HG03575 (cell line): ENCODE data around the gene SMPD4.
"Not testable (repeated sequence)": the region's sequence is repeated elsewhere in the genome, so short reads cannot be mapped to it uniquely, and the experiment has no call there.

Source experiments
- ATAC-seq: cut with Tn5 transposase; IDR thresholded peaks from one replicate; pipeline ENCODE4 v1.9.1; 2021; ENCODE audit not compliant: unreplicated experiment, insufficient number of reproducible peaks, low FRiP score; ENCODE audit errors: extremely low read depth

SMPD4 gene, protein sequence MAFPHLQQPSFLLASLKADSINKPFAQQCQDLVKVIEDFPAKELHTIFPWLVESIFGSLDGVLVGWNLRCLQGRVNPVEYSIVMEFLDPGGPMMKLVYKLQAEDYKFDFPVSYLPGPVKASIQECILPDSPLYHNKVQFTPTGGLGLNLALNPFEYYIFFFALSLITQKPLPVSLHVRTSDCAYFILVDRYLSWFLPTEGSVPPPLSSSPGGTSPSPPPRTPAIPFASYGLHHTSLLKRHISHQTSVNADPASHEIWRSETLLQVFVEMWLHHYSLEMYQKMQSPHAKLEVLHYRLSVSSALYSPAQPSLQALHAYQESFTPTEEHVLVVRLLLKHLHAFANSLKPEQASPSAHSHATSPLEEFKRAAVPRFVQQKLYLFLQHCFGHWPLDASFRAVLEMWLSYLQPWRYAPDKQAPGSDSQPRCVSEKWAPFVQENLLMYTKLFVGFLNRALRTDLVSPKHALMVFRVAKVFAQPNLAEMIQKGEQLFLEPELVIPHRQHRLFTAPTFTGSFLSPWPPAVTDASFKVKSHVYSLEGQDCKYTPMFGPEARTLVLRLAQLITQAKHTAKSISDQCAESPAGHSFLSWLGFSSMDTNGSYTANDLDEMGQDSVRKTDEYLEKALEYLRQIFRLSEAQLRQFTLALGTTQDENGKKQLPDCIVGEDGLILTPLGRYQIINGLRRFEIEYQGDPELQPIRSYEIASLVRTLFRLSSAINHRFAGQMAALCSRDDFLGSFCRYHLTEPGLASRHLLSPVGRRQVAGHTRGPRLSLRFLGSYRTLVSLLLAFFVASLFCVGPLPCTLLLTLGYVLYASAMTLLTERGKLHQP

DNA sequence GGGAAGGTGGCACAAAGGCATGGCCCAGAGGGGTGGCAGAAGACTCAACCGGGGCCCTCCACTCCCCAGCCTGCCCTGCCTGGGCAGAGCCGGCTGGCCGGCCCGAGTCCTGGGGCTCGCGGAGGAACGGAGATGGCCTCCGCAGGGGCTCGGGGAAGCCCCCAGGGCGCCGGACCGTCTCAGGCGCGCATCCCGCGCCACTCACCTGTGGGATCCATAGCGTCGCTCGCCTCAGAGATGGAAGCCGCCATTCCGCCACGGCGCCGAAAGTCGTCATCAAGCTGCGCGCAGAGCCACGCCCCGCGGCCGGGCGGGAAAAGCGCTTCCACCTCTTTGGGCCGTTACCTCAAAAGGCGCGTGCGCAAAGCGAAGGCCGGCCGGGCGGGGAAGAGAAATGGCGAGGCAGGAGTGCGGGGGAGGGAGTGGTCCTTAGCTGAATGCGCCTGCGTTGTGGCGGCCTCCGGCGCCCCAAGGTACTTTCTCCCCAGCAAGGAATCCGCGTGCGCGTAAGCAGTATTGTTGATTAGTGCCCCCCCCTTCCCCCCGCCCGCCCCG lies at the start of gene SMPD4:
SMPD4 (minus strand) TSS at position 278 of the 555 bp plus-strand sequence. CDS start 5,010 bp downstream, outside the sequence.
- peak; percentile 29 for ATAC-seq

DNA sequence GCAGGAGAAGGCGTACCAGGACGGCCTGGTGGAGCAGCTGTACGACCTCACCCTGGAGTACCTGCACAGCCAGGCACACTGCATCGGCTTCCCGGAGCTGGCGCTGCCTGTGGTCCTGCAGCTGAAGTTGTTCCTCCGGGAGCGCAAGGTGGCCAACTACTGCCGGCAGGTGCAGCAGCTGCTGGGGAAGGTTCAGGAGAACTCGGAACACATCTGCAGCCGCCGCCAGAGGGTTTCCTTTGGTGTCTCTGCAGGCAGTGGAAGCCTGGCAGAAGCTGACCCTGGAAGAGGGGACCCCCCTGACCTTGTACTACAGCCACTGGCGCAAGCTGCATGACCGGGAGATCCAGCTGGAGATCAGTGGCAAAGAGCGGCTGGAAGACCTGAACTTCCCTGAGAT lies 49.5 kb upstream of the SMPD4 start:
- not testable (repeated sequence) for ATAC-seq

DNA sequence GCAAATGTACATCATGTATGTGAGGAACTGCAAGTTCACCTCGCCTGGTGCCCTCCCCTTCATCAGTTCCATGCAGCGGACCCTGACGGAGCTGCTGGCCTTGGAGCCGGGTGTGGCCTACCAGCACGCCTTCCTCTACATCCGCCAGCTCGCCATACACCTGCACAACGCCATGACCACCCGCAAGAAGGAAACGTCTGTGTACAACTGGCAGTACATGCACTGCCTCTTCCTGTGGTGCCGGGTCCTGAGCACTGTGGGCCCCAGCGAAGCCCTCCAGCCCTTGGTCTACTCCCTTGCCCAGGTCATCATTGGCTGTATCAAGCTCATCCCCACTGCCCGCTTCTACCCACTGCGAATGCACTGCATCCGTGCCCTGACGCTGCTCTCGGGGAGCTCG lies 49.0 kb upstream of the SMPD4 start:
- ATAC-seq: not testable (repeated sequence)

DNA sequence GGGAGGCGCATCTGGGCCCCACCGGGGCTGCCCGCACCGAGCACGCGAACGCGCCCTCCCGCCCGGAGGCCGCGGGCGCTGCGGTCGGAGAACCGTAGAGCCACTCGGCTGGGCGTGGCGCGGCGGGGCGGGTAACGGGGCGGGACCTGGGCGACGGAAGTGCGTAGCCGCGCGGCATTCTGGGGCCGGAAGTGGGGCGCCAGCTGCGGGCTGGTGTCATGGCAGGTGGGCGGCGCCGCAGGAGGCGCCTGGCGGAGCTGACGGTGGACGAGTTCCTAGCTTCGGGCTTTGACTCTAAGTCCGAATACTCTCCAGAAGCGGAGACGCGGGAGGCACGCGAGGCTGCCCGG lies 47.7 kb upstream of the SMPD4 start:
- not testable (repeated sequence) for ATAC-seq

DNA sequence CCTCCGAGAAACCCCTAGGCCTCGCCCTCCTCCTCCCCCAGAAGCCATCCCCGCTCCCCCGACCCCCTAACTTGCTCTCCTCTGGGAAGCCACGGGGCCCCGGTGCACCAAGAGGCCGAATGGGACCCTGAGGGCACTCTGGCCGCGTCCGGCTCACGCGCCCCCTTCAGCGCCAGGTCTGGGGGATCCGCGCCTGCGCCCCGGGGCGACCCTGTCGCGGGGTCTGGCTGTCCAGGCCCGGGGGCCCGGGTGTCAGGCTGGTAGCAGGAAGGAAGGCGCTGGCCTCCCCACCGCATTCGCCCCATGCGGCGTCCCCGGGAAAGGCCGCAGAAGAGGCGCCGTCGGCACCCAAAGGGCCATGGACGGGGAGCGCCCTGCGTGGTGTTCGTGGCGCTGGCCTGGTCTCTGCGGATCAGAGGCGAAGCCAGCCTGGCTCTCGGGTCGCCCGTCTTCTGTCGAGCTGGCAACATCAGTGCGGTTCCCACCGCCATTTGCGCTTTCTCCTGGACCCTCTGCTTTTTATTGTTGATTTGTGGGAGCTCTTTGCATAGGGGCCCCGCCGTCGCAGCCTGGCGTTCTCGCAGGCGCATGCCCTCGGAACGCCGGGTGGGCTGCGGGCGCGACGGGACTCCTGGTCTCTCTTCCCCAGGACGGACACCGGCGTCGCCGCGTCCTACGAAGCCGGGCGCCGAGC lies 47.2 kb upstream of the SMPD4 start:
- ATAC-seq: not testable (repeated sequence)

DNA sequence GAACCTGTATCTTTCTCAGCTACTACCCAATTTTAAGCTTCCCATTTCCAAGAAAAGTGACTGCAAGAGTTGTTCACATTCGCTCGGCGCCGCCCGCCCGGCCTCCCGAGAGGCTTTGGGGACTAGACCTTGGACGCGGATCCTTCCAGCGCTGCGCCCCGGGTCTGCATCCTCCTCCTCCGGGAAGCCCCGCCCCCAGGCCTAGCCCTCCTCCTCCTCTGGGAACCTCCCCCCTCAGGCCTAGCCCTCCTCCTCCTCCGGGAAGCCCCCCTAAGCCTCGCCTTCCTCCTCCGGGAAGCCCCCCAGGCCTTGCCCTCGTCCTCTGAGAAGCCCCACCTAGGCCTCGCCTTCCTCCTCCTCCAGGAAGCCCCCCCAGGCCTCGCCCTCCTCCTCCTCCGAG lies 46.6 kb upstream of the SMPD4 start:
- not testable (repeated sequence) for ATAC-seq

DNA sequence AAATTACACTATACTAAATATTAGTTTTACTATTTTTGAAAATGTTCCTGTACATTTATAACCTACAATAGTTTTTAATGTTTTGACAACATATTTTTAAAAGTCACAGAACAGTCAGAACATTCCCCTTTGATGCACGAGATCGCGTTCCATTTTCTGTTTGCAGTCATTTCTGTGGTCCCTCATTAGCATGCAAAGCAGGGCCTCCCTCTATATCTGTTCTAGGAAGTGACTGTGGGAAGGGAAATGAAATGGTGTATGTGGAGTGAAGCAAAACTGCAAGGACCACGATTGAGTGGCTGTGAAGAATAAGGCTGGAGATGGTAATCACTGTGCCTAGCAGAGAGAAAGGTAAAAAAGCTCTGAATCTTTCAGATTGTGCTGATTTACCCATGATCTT lies 41.1 kb upstream of the SMPD4 start:
- ATAC-seq: not testable (repeated sequence)

DNA sequence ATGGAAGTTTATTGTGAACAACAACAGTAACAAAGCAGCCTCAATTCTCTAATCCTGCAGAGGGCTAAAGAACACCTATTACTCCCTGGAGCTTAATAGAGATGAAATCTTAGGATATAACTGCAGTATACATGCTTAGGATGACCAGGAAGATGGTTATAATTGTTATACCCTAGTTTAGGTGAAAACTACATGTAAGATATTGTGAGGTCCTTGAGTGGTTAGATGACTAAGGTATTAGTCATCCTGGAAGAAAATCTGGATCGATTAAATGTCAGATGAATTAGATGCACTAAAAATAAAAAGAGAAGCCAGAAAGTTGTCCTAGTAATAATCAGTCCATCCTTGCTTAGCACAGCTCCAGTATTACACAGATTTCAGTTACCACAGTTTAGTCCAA lies 39.1 kb upstream of the SMPD4 start:
- not testable (repeated sequence) for ATAC-seq

DNA sequence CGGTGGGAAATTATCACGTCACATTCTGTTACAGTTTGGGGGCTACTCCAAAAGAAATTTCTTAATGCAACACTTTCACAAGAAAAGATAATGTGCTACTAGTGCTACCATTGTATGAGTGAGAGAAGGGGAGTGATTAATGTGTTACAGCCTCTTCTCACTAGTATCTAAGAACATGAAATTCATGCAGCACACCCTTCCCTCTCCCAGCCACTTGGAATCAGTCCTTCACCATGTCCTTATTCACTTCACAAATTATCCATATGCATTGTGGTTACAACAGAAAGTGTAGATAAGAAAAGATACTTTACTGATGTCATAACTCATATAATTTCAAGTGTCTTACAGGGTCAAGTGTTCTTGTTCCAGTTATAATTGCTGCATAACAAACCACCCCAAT lies 37.7 kb upstream of the SMPD4 start:
- ATAC-seq: not testable (repeated sequence)

DNA sequence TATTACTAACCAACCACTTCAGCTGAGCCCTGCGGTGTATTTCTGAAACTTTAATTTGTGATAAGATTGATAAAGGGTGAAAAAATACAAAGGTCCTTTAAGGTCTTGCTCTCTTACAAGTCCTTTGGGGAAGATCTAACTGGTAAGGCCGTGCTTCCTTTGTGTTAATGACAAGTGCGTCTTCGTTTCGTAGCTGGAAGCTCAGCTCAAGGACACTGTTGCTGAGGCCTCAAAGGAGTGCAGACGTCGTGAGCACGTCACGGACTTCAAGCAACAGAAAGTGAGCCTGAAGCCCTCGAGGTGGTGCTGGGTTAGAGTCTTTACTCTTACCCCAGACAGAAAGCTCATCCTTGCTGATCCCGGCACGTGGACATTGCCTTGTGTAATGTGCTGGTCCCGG lies 25.6 kb upstream of the SMPD4 start:
- ATAC-seq: not testable (repeated sequence)

DNA sequence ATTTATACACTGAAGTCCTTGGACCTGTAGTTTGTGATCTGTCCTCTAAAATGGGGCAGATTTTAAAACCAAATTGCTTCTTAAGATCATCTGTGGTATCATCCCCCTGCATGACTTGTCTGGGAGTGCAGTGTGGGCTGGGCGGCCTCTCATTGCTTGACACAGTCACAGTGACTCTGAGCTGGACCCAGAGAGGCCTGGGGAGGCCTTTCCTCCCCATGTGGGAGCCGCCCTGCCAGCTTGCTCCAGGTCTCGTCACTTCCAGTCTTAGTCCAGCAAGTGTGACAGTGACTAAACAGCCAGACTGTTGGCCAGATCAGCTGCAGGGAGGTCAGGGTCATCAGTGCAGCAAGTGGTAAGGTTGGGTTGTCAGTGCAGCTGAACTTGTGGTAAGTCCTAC lies 21.7 kb upstream of the SMPD4 start:
- not testable (repeated sequence) for ATAC-seq

DNA sequence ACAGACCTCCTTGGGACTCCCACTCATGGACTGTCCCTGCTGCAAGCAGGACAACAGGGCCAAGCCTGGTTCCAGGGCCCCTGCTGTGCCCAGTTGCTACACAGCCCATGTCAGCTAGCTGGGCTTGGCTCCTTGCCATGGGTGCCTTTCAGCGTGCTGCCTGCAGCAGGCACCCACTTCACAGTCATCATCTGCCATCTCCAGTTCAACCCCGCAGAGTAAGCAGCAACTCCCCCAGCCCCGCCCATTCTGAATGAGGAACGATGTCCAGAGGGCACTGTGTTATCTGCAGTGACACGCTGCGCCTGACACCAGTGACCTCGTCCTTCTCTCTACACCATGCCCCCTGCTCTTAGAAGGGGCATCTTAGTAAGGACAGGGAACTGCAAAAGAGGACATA lies 21.1 kb upstream of the SMPD4 start:
- ATAC-seq: not testable (repeated sequence)

DNA sequence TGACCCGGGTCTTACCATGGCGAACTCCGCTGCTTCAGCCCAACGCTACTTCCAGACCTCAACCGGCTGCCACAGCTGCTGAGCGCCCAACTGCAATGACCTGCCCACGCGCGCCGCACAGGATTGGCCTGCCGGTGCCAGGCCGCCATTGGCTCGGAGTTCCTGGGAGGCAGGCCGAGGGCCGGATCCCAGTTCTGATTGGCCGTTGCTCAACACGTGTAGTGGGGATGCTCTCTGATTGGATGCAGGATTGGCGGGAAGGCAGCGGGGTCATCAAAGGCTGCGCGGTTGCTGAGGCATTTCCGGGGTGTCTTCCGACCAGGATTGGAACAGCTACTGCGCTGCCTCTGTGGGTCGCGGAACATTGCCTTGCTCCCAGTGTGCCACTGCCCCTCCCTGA lies 16.9 kb upstream of the SMPD4 start, which contains the start of gene TUBA3E:
TUBA3E (minus strand) TSS at position 97 of the 400 bp plus-strand sequence; CDS start at position 18, 79 bp downstream.
- ATAC-seq: no peak

DNA sequence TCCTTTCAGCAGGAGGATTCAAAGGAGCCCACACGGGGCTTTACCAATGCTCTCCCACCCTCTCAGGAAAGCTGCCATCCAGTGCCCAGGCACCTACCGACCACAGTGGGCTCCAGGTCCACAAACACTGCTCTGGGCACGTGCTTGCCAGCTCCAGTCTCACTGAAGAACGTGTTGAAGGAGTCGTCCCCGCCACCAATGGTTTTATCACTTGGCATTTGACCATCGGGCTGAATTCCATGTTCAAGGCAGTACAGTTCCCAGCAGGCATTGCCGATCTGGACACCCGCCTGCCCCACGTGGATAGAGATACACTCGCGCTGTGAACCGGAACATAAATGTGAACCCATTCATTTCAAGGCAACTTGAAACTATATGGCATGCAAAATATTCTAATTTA lies 14.7 kb upstream of the SMPD4 start:
- ATAC-seq: not testable (repeated sequence)

DNA sequence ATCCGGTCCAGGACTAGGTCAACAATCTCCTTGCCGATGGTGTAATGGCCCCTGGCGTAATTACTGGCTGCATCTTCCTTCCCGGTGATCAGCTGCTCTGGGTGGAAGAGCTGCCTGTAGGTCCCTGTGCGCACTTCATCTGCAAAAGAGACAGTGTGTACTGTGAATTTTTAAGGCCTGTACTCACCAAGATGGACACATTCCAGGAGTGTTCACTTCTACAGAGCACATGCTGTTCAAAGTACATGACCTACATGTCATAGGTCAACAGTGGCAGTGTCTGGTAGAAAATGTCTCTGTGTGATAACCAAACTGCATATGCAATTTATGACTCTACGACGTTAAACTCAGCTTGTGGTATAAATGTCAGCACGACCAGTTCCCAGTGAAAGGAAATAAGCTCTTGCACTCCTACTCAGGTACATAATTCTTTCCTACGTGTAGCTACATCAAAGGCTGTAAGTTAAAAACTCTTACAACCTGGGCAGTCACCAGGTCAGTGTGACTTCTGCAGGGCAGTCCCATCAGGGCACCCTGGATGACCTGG lies 13.8 kb upstream of the SMPD4 start:
- ATAC-seq: not testable (repeated sequence)

DNA sequence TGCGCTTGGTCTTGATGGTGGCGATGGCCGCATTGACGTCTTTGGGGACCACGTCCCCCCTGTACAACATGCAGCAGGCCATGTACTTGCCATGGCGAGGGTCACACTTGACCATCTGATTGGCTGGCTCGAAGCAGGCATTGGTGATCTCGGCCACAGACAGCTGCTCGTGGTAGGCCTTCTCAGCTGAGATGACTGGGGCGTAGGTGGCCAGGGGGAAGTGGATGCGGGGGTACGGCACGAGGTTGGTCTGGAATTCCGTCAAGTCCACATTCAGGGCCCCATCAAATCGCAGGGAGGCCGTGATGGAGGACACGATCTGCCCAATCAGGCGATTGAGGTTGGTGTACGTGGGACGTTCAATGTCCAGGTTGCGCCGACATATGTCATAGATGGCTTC lies 12.4 kb upstream of the SMPD4 start:
- ATAC-seq: not testable (repeated sequence)

DNA sequence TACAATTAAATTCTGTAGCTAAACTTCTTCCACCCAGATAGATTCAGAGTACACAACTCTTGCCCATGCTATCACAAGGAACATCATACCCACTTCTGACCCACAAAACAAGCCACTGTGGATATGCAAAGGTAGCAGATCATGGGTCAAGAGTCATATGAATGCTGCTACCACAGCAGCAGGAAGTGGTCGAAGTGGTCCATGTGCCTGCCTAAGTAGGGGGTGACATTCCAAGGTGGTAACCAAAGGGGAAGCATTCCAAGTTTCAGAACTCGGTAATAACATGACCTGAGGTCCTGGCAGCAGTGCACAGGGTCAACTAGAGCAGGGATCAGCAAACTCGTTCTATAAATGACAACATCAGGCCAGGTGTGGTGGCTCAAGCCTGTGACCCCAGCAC lies 11.0 kb upstream of the SMPD4 start:
- ATAC-seq: not testable (repeated sequence)

DNA sequence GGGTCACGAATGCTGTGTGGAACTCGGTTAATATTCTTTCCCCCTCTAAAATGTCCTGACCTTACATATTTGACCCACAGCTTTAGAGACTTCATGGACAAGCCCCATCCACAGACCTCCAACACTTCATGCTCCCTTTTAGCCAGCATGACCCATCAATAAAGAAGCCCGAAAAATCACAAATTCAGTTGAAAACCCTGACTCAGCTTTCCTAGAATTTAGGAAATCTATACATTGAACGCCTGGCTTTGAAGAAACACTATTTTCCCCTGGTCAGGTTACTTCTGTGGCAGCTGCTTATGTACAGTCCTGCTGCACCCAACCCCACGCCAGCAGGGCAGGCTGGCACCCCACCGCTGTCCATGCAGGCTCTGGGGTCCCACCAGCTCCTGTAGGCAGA lies 9.9 kb upstream of the SMPD4 start:
- ATAC-seq: not testable (repeated sequence)

DNA sequence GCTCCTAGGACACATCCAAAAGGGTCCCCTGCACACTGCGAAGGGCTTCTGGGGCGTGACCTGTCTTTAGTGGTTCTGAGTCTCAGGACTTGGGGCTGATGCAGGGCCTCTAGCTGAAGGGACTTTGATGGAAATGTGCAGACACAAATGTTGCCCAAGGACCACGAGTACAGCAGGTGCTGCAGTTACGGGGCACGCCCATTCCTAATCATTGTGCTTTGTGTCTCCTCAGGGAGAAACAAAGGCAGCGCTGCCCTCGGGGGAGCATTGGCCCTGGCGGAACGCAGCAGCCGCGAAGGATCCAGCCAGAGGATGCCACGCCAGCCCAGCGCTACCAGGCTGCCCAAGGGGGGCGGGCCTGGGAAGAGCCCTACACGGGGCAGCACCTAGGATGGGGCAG lies 8.8 kb upstream of the SMPD4 start:
- no peak for ATAC-seq
